SK-N-MC (cell line): ENCODE data around the gene LRRC55.

Source experiments
- EZH2 ChIP-seq: fragments of 200-600 bp; sonication (generic); IDR thresholded peaks from one replicate; pipeline ENCODE4 v1.6.1; 2017; ENCODE audit warnings: antibody characterized with exemption
- FOXP2 ChIP-seq: optimal IDR thresholded peaks from 2 replicates; pipeline ENCODE3; 2011; ENCODE audit warnings: mild to moderate bottlenecking, moderate library complexity; ENCODE audit not compliant: insufficient read depth; ENCODE audit errors: extremely low read length, control extremely low read depth
- POLR2AphosphoS5 ChIP-seq: IDR thresholded peaks from 2 replicates; pipeline ENCODE4 v1.6.1; 2012; ENCODE audit warnings: mild to moderate bottlenecking, low read depth, low read length, borderline replicate concordance

DNA sequence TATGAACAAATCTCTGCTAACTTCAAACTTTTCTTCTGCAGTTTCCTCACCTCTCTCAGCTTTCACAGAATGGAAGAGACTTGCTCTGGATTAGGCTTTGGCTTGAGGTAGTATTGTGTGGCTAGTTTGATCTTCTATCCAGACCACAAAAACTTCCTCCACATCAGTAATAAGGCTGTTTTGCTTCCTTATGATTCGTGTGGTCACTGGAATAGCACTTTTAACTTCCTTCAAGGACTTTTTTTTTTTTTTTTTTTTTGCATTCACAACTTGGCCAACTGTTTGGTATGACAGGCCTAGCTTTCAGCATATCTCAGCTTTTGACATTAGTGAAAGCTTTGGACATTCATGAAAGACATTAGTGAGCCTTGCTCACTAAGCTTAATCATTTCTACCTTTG, 47.5 kb upstream of the LRRC55 start:
- TF ChIP-seq POLR2AphosphoS5 (no peak), EZH2 (no peak), FOXP2 (no peak)
